Progenitor cell of endocrine pancreas (in vitro differentiated cells): ENCODE data around the gene TAF1B. TPM values are rescaled to one million over a fixed set of nuclear protein-coding genes. Genes with fewer than 3 reads are reported as not detected.

Experiments used
- DNase-seq: peaks from one replicate; pipeline ENCODE4 v3.0.0; 2021; ENCODE audit warnings: low spot score; ENCODE audit not compliant: unreplicated experiment
- H3K27ac Mint-ChIP-seq: 2 replicates; pipeline ENCODE4 v1.8.0; 2021; ENCODE audit warnings: mild to moderate bottlenecking, moderate library complexity, mixed read lengths
- H3K27me3 Mint-ChIP-seq: 2 replicates; pipeline ENCODE4 v1.8.0; 2021; ENCODE audit warnings: mixed read lengths
- H3K36me3 Mint-ChIP-seq: 2 replicates; pipeline ENCODE4 v1.8.0; 2022; ENCODE audit warnings: mixed read lengths; ENCODE audit not compliant: insufficient read depth
- H3K4me1 Mint-ChIP-seq: 2 replicates; pipeline ENCODE4 v1.8.0; 2021; ENCODE audit warnings: low read depth, mixed read lengths
- H3K4me3 Mint-ChIP-seq: 2 replicates; pipeline ENCODE4 v1.8.0; 2021; ENCODE audit warnings: low read depth, mild to moderate bottlenecking, moderate library complexity, mixed read lengths
- H3K9me3 Mint-ChIP-seq: 2 replicates; pipeline ENCODE4 v1.8.0; 2021; ENCODE audit warnings: low read depth, mixed read lengths
- CTCF ChIP-seq: fragments of 200-600 bp; sonication (generic); IDR thresholded peaks from one replicate; pipeline ENCODE4 v1.5.0; 2021; ENCODE audit warnings: antibody characterized with exemption, mild to moderate bottlenecking; ENCODE audit not compliant: unreplicated experiment
- total RNA-seq: library from RNA; stranded (reverse); gene quantifications from 2 replicates; pipeline ENCODE4 v1.2.1, GENCODE V29; 2021

The TAF1B gene
- total RNA-seq, 1 donor from 2014 or later = 30.5 TPM

DNA sequence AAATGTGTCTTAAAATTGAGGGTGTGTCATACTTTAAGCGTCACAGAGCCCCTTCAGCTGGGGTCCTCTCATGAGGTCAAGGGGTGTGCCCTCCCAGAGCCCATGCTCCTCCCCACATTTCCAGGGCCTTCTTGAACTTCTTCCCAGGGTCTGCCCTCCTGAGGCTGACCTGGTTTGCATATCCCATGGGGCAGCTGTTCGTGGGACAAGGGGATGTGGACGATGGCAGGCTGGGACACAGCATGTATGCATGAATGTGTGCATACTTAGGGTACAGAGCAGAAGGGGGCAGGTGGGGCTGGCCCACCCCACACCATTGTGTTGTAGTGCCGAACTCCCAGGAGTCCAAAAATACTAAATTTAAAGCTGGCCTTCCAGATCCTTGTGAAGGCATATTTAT is 46.2 kb upstream of the TAF1B start:
- H3K36me3 Mint-ChIP-seq = no peaks in the 10 kb centered on the region
- peaks cover 4% of the 10 kb centered on the region for H3K27me3 Mint-ChIP-seq
- H3K4me3 Mint-ChIP-seq = no peak overlapping the region
- no peak for DNase-seq
- H3K9me3 Mint-ChIP-seq = no peaks in the 10 kb centered on the region
- H3K4me1 Mint-ChIP-seq = peaks cover 16% of the 10 kb centered on the region
- no peak overlapping the region for H3K27ac Mint-ChIP-seq
- TF ChIP-seq CTCF = no peak

- Mint-ChIP-seq H3K4me3 (no peak overlapping the region), H3K36me3 (no peaks in the 10 kb centered on the region), H3K4me1 (peaks cover 16% of the 10 kb centered on the region), H3K27me3 (peaks cover 4% of the 10 kb centered on the region), H3K27ac (peak overlapping the region; percentile 49), H3K9me3 (no peaks in the 10 kb centered on the region)
- no peak for TF ChIP-seq CTCF
- DNase-seq = no peak
Observed at GRCh38 chr2:9797681-9798556, 45.4 kb upstream of the TAF1B start.

DNA sequence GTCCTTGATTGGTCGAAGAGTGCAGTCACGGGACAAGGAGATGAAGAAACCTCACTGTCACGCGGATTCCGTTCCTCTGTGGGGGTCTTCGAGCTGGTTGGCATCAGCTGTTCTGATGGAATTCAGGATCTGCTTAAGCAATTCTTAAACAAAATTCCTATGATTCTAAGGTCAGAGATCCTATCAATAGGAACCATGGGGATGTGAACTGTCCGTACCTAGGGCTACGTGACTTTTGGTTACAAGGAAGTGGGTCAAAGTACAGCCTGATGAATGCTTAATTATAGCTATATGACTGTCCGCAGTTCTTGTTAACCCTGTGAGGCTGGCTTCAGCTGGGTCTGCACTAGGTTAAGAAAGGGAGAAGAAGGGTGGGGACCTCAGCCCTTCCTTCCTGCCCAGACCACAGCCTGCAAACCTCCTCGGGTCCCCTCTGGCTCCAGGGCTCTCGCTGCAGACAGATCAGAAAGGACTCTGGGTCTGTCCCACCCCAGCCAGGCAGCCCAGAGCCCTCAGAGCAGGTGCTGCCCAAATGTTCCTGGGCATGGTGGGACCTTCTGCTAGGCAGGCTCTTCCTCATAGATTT is 44.2 kb upstream of the TAF1B start:
- Mint-ChIP-seq H3K4me1 (peaks cover 16% of the 10 kb centered on the region), H3K9me3 (no peaks in the 10 kb centered on the region), H3K4me3 (no peak overlapping the region), H3K36me3 (no peaks in the 10 kb centered on the region), H3K27me3 (peaks cover 4% of the 10 kb centered on the region), H3K27ac (no peak overlapping the region)
- no peak for DNase-seq
- TF ChIP-seq CTCF = no peak

DNA sequence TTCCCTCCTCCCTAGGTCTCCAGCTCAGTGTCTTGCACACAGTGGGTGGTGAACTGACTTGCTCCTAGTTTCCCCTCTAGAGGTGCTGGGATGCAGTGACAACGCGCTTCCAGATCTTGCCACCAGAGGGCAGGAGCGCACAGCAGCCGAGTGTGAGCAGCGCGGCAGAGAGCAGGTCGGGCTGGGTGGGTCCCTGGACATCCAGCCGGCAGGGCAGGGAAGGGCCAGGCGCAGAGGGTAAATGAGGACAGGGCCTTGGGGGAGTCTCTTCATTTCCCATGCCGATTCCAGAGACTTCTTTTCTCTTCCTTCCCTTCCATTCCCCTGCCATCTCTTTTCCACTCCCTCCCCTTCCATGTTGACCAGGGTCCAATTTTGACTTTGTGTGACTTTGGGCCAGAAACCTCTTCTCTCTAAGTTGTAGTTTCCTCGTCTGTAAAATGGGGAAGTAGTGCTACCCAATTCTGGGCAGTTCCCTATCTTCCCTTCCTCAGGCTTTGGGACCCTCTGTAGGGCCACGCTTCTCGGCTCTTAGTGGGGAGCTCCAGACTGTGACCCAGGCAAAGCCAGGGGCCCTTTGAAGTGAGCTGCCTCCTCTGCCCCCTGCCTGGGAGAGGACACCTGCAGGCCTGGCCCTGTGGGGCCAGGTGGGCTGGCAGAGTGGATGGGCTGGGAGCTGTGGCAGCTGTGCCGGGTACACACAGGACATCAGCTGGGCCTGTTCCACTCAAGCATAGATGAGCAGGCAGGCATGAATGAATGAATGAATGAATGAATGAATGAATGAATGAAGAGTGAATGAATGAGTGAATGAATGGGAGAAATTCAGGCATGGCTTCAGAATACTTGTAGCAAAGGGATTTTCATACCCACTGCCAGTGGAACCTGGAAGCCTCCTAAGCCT is 43.3 kb upstream of the TAF1B start:
- Mint-ChIP-seq H3K4me1 (peaks cover 16% of the 10 kb centered on the region), H3K27ac (peak overlapping the region; percentile 17)
- peak; percentile 93 for TF ChIP-seq CTCF

DNA sequence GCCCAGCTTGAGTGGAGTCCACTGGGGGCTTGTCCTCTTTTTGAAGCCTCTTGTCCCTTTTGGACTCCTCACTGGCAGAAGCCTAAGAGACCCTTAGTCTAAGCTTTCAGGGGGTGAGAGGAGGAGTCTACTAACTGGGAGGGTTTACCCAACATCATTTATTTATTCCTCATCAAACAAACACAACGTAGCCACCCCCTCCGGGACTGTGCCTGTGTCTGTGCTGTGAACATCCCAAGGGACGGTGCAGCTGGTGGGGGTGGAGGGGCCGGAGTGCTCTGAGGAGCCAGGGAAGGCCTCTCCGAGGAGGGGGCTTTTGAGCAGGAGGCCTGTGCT is 42.7 kb upstream of the TAF1B start:
- H3K4me3 Mint-ChIP-seq = no peak overlapping the region
- H3K27me3 Mint-ChIP-seq = peaks cover 4% of the 10 kb centered on the region
- H3K9me3 Mint-ChIP-seq = no peaks in the 10 kb centered on the region
- no peak for DNase-seq
- H3K27ac Mint-ChIP-seq = no peak overlapping the region
- H3K4me1 Mint-ChIP-seq = peaks cover 16% of the 10 kb centered on the region
- no peak for TF ChIP-seq CTCF
- no peaks in the 10 kb centered on the region for H3K36me3 Mint-ChIP-seq

More for the DNA sequence above, 43.3 kb upstream of the TAF1B start:
- H3K9me3 Mint-ChIP-seq = no peaks in the 10 kb centered on the region
- no peaks in the 10 kb centered on the region for H3K36me3 Mint-ChIP-seq
- no peak overlapping the region for H3K4me3 Mint-ChIP-seq
- peak; percentile 88 for DNase-seq
- peaks cover 4% of the 10 kb centered on the region for H3K27me3 Mint-ChIP-seq
